K562 (cell line): Measurements from ENCODE around the gene SLC6A16. TPM values are rescaled to one million over a fixed set of nuclear protein-coding genes. Genes with fewer than 3 reads are reported as not detected.

Experiments used
- DIDO1 ChIP-seq: fragments of 450-650 bp; IDR thresholded peaks from 2 replicates; pipeline ENCODE4 v1.6.1; 2016; ENCODE audit warnings: low read depth, missing biosample characterization, missing genetic modification characterization
- EHMT2 ChIP-seq: fragments of 450-650 bp; IDR thresholded peaks from 2 replicates; pipeline ENCODE4 v1.6.1; 2018; ENCODE audit warnings: antibody characterized with exemption
- EWSR1 ChIP-seq: fragments of 450-650 bp; IDR thresholded peaks from 2 replicates; pipeline ENCODE4 v1.6.1; 2018; ENCODE audit warnings: borderline replicate concordance, mild to moderate bottlenecking, low read depth, moderate library complexity; ENCODE audit not compliant: partially characterized antibody
- HMGXB4 ChIP-seq: sonication (generic); formaldehyde crosslinking; IDR thresholded peaks from 2 replicates; pipeline ENCODE4 v1.8.1; 2023; ENCODE audit warnings: mild to moderate bottlenecking, missing genetic modification reagents
- KAT7 ChIP-seq: sonication (generic); formaldehyde crosslinking; IDR thresholded peaks from 2 replicates; pipeline ENCODE4 v1.8.0; 2022; ENCODE audit warnings: missing genetic modification reagents, mild to moderate bottlenecking, borderline replicate concordance
- MAX ChIP-seq: sonication (generic); formaldehyde crosslinking; IDR thresholded peaks from 2 replicates; pipeline ENCODE4 v1.9.0; 2022; ENCODE audit warnings: mild to moderate bottlenecking, missing genetic modification reagents
- PYGO2 ChIP-seq: fragments of 450-650 bp; IDR thresholded peaks from 2 replicates; pipeline ENCODE4 v1.6.1; 2016; ENCODE audit warnings: mild to moderate bottlenecking, missing genetic modification characterization, moderate library complexity, missing compliant biosample characterization
- RAD21 ChIP-seq, 2 experiments: fragments of 250-450 bp in 1 of 2; fragments of 450-650 bp in 1 of 2; sonication (Bioruptor Pico) in 1 of 2; formaldehyde crosslinking in 1 of 2; IDR thresholded peaks in 1 of 2; conservative IDR thresholded peaks in 1 of 2; 2 replicates each; pipeline versions ENCODE4 v1.4.0 to v1.8.0; 2020 to 2022; ENCODE audit warnings: mild to moderate bottlenecking in 2 of 2, moderate library complexity in 1 of 2
- SAFB2 ChIP-seq: fragments of 200-400 bp; formaldehyde crosslinking; IDR thresholded peaks from 2 replicates; pipeline ENCODE4 v1.6.1; 2018; ENCODE audit warnings: borderline replicate concordance, low read length, low read depth, moderate library complexity; ENCODE audit not compliant: severe bottlenecking
- SRF ChIP-seq, 2 experiments: fragments of 250-450, 450-650 bp in 1 of 2; sonication (Bioruptor Pico) in 1 of 2; sonication (generic) in 1 of 2; formaldehyde crosslinking; IDR thresholded peaks; 2 replicates each; pipeline versions ENCODE4 v1.5.0 to v1.5.1; 2020 to 2022; ENCODE audit warnings: mild to moderate bottlenecking in 1 of 2, missing genetic modification reagents in 1 of 2
- XRCC4 ChIP-seq: IDR thresholded peaks from one replicate; pipeline ENCODE4 v1.6.1; 2011; ENCODE audit not compliant: insufficient read depth, insufficient read length; ENCODE audit errors: extremely low read depth
- XRCC5 ChIP-seq: fragments of 200-400 bp; formaldehyde crosslinking; IDR thresholded peaks from 2 replicates; pipeline ENCODE4 v1.6.1; 2017; ENCODE audit warnings: low read depth, mild to moderate bottlenecking, low read length
- ZMIZ1 ChIP-seq, 2 experiments: fragments of 150-350 bp in 1 of 2; IDR thresholded peaks; 2 replicates each; pipeline ENCODE4 v1.6.1; 2012 to 2016; ENCODE audit warnings: low read depth in 2 of 2, low read length in 2 of 2, mild to moderate bottlenecking in 1 of 2, moderate library complexity in 1 of 2
- ZNF212 ChIP-seq: fragments of 450-650 bp; formaldehyde crosslinking; IDR thresholded peaks from 2 replicates; pipeline ENCODE4 v1.4.0; 2020; ENCODE audit warnings: mild to moderate bottlenecking
- ZNF280A ChIP-seq: fragments of 450-650 bp; IDR thresholded peaks from 2 replicates; pipeline ENCODE4 v1.6.1; 2018; ENCODE audit warnings: mild to moderate bottlenecking, low read depth; ENCODE audit not compliant: partially characterized antibody
- ZNF740 ChIP-seq, 3 experiments: fragments of 200-800 bp in 1 of 3; sonication (Bioruptor generic) in 1 of 3; sonication (generic) in 1 of 3; formaldehyde crosslinking in 1 of 3; IDR thresholded peaks; 2 replicates each; pipeline versions ENCODE4 v1.6.1 to v1.8.0; 2016 to 2022; ENCODE audit warnings: mild to moderate bottlenecking in 2 of 3, missing compliant biosample characterization in 2 of 3, missing genetic modification characterization in 2 of 3, missing genetic modification reagents in 1 of 3
- polyA plus RNA-seq, 8 experiments: library from polyadenylated mRNA; depleted of rRNA in 4 of 8; stranded (reverse) in 5 of 8; unstranded in 3 of 8; fragments of >200 nt; fragmentation: Nextera tagmentation in 2 of 8; fragmentation: Illumina TruSeq in 1 of 8; extraction: Ambion mirVana in 2 of 8; extraction: Trizol in 1 of 8; gene quantifications; 2 replicates each; pipeline versions ENCODE4 v1.2.1 to v1.2.3, GENCODE V29; 2011 to 2014; ENCODE audit warnings: inconsistent platforms in 1 of 8, missing spikeins in 1 of 8
- total RNA-seq, 7 experiments: library from RNA; depleted of rRNA in 6 of 7; stranded (reverse); fragments of >200 nt in 6 of 7; fragmentation: Illumina TruSeq in 2 of 7; extraction: Trizol in 2 of 7; gene quantifications; 2 replicates each; pipeline versions ENCODE4 v1.2.1 to v1.2.3, GENCODE V29; 2011 to 2021; ENCODE audit warnings: low replicate concordance in 1 of 7

The SLC6A16 gene
- total and polyA plus RNA-seq, 9 of the 15 experiments (the other 6 are each of a cell fraction or from before 2014, with no cell fraction given): 0.05 to 0.95 (median 0.36) TPM

GRCh38 chr19:49363268-49364082, 38.5 kb upstream of the SLC6A16 start, which contains the start of gene DKKL1 (continued):
- TF ChIP-seq ZMIZ1 (IDR thresholded peaks at IDR 0.05; ENCODE audit: low read depth in 2 of 2, low read length in 2 of 2): 0 out of 4 replicates have a peak, but pooled peaks of 1 of the 2 experiments have one; percentile 21
- TF ChIP-seq ZNF740 (CRISPR knock-in tag; IDR thresholded peaks at IDR 0.05): no peak
- no peak for TF ChIP-seq ZNF740 (tag; IDR thresholded peaks at IDR 0.05)
- TF ChIP-seq HMGXB4: no peak
- peak in 1 of 2 experiments; percentile 65; a peak in 1 of 4 replicates for TF ChIP-seq SRF (CRISPR knock-in tag; IDR thresholded peaks at IDR 0.05)
- TF ChIP-seq ZNF280A: no peak
- no peak for TF ChIP-seq PYGO2 (tag)
- TF ChIP-seq XRCC5: 0 out of 2 replicates have a peak, but pooled peaks have one; percentile 22
- no peak for TF ChIP-seq KAT7
- no peak for TF ChIP-seq XRCC4
- TF ChIP-seq DIDO1 (tag): no peak
- TF ChIP-seq MAX (CRISPR knock-in tag): peak; percentile 88
- TF ChIP-seq EHMT2: no peak
- TF ChIP-seq EWSR1: no peak
- TF ChIP-seq ZNF212 (CRISPR knock-in tag): no peak
- TF ChIP-seq RAD21 (CRISPR knock-in tag; conservative IDR thresholded peaks at IDR 0.05 in 1 of 2, IDR thresholded peaks at IDR 0.05 in 1 of 2): peak in 1 of 2 experiments; percentile 14; a peak in 1 of 4 replicates
- TF ChIP-seq SAFB2: no peak
